Lower leg skin (tissue), 4 donors: ENCODE results near the gene EIF6. TPM values are rescaled to one million over a fixed set of nuclear protein-coding genes. Genes with fewer than 3 reads are reported as not detected.

Experiments
- DNase-seq, 2 donors: peaks; one replicate each; pipeline ENCODE4 v3.0.0-alpha.2; 2019; ENCODE audit warnings: low spot score in 2 of 2
- H3K4me3 ChIP-seq: fragments of 200-600 bp; sonication (generic); 2 replicates; pipeline ENCODE4 v1.5.1; 2017; ENCODE audit warnings: mild to moderate bottlenecking, low read depth; ENCODE audit not compliant: poor library complexity, severe bottlenecking
- CTCF ChIP-seq, 3 donors: fragments of 450-650 bp; IDR thresholded peaks; one replicate each; pipeline ENCODE4 v1.5.1; 2016; ENCODE audit warnings: antibody characterized with exemption in 3 of 3, mild to moderate bottlenecking in 3 of 3, moderate library complexity in 2 of 3
- POLR2A ChIP-seq, 2 donors: fragments of 450-650 bp; IDR thresholded peaks; one replicate each; pipeline ENCODE4 v1.6.1; 2016 to 2017; ENCODE audit warnings: antibody characterized with exemption in 2 of 2, mild to moderate bottlenecking in 1 of 2, moderate library complexity in 1 of 2
- WGBS, 2 donors: methylation state at CpG; one replicate each; pipeline ENCODE4 v1.1.5; 2018; 5-methylcytosine and 5-hydroxymethylcytosine counted together
- intact Hi-C: fragments of 100-400 bp; cut with DNase I; formaldehyde crosslinking; loops from one replicate; pipeline ENCODE4 v1.15.0; 2023; ENCODE audit warnings: low total_unique reads
- total RNA-seq, 4 donors: library from RNA; depleted of rRNA; stranded (reverse); fragments of >200 nt; gene quantifications; one replicate each; pipeline ENCODE4 v1.1.0, GENCODE V29; 2016

EIF6 gene
- total RNA-seq, 4 donors from 2014 or later: 148 to 240 (median 177) TPM

- TF ChIP-seq CTCF (IDR thresholded peaks at IDR 0.05) (no peak), POLR2A (IDR thresholded peaks at IDR 0.05) (no peak)
- WGBS, 2 donors: 75 to 78% methylated on average over 5 of the region's 5 CpGs
- no peak for DNase-seq
- intact Hi-C loops: loop anchor here (5.0 kb wide), 1 partner anchor 149 kb away; no protein-coding TSS in a partner anchor
- H3K4me3 ChIP-seq: no peak overlapping the region
Measured at GRCh38 chr20:35298264-35298663, 13.7 kb upstream of the EIF6 start.

- intact Hi-C loops: loop anchor here (5.0 kb wide), 1 partner anchor 150 kb away; no protein-coding TSS in a partner anchor
- H3K4me3 ChIP-seq: no peak overlapping the region
- DNase-seq: no peak
- whole genome bisulfite sequencing, 2 donors: 84 to 93% methylated on average over 12 to 14 of the region's 14 CpGs
- TF ChIP-seq CTCF (IDR thresholded peaks at IDR 0.05) (no peak), POLR2A (IDR thresholded peaks at IDR 0.05) (no peak)
Measured at GRCh38 chr20:35297740-35298139, 13.2 kb upstream of the EIF6 start.

- 61 to 70% methylated on average over 8 of the region's 8 CpGs for WGBS, 2 donors
- no peak for DNase-seq
- H3K4me3 ChIP-seq: no peak overlapping the region
- no peak for TF ChIP-seq CTCF (IDR thresholded peaks at IDR 0.05)
- TF ChIP-seq POLR2A (IDR thresholded peaks at IDR 0.05): no peak
- intact Hi-C loops: loop anchor here (5.0 kb wide), 1 partner anchor 150 kb away; no protein-coding TSS in a partner anchor
Measured at GRCh38 chr20:35297155-35297554, 12.6 kb upstream of the EIF6 start.

GRCh38 chr20:35296101-35296554, 11.6 kb upstream of the EIF6 start:
- H3K4me3 ChIP-seq: no peak overlapping the region
- DNase-seq: no peak
- TF ChIP-seq POLR2A (IDR thresholded peaks at IDR 0.05) (no peak), CTCF (IDR thresholded peaks at IDR 0.05) (no peak)
- intact Hi-C loops: loop anchor here (5.0 kb wide), 1 partner anchor 151 kb away; no protein-coding TSS in a partner anchor
- 66 to 75% methylated on average over 6 to 8 of the region's 9 CpGs for WGBS, 2 donors

- DNase-seq: no peak
- no peak overlapping the region for H3K4me3 ChIP-seq
- 76 to 83% methylated on average over 8 of the region's 8 CpGs for WGBS, 2 donors
- intact Hi-C loops: loop anchor here (5.0 kb wide), 1 partner anchor 152 kb away; no protein-coding TSS in a partner anchor
- TF ChIP-seq CTCF (IDR thresholded peaks at IDR 0.05) (no peak), POLR2A (IDR thresholded peaks at IDR 0.05) (no peak)
Measured at GRCh38 chr20:35295674-35296073, 11.1 kb upstream of the EIF6 start.

- no peak overlapping the region for H3K4me3 ChIP-seq
- 73 to 83% methylated on average over 8 of the region's 8 CpGs for WGBS, 2 donors
- DNase-seq: no peak
- no peak for TF ChIP-seq POLR2A (IDR thresholded peaks at IDR 0.05)
- TF ChIP-seq CTCF (IDR thresholded peaks at IDR 0.05): no peak
- intact Hi-C loops: loop anchor here (5.0 kb wide), 1 partner anchor 152 kb away; no protein-coding TSS in a partner anchor
Measured at GRCh38 chr20:35295058-35295457, 10.5 kb upstream of the EIF6 start.
